ENCODE data around the gene FGD3.

FGD3 gene

GRCh38 chr9:92938025-92938424 is 9.3 kb upstream of the FGD3 start:
- FAIRE-seq: no peak

GRCh38 chr9:92941861-92942260 is 5.5 kb upstream of the FGD3 start:
- no peak for TF ChIP-seq CTCF (IDR thresholded peaks at IDR 0.05; ENCODE audit: insufficient read depth, missing control alignments)
- DNase-seq (ENCODE audit: insufficient read length, low spot score): no peak

More at GRCh38 chr9:92938025-92938424, 9.3 kb upstream of the FGD3 start:
- TF ChIP-seq CTCF (IDR thresholded peaks at IDR 0.05; ENCODE audit: insufficient read depth, missing control alignments): no peak
- DNase-seq (ENCODE audit: insufficient read length, low spot score): no peak

GRCh38 chr9:92942688-92943616 is 4.4 kb upstream of the FGD3 start:
- no peak for TF ChIP-seq CTCF (IDR thresholded peaks at IDR 0.05; ENCODE audit: insufficient read depth, missing control alignments)
- DNase-seq (ENCODE audit: insufficient read length, low spot score): no peak
- no peak for FAIRE-seq

More at GRCh38 chr9:92941861-92942260, 5.5 kb upstream of the FGD3 start:
- FAIRE-seq: no peak

- DNase-seq (ENCODE audit: insufficient read length, low spot score): no peak
- TF ChIP-seq CTCF (IDR thresholded peaks at IDR 0.05; ENCODE audit: insufficient read depth, missing control alignments): no peak
- FAIRE-seq: no peak
Observed at GRCh38 chr9:92944921-92945320, 2.4 kb upstream of the FGD3 start.

- TF ChIP-seq CTCF (IDR thresholded peaks at IDR 0.05; ENCODE audit: insufficient read depth, missing control alignments): no peak
- no peak for DNase-seq (ENCODE audit: insufficient read length, low spot score)
- no peak for FAIRE-seq
Observed at GRCh38 chr9:92945796-92946195, 1.5 kb upstream of the FGD3 start.

GRCh38 chr9:92948038-92948534 is 763 bp downstream of the FGD3 start:
- FAIRE-seq: no peak
- TF ChIP-seq CTCF (IDR thresholded peaks at IDR 0.05; ENCODE audit: insufficient read depth, missing control alignments): no peak

GRCh38 chr9:92948632-92949031 is 1.3 kb downstream of the FGD3 start:
- no peak for FAIRE-seq
- no peak for TF ChIP-seq CTCF (IDR thresholded peaks at IDR 0.05; ENCODE audit: insufficient read depth, missing control alignments)
- no peak for DNase-seq (ENCODE audit: insufficient read length, low spot score)

More at GRCh38 chr9:92948038-92948534, 763 bp downstream of the FGD3 start:
- no peak for DNase-seq (ENCODE audit: insufficient read length, low spot score)

Data from D721Med (cell line).